HepG2 (cell line): Measurements from ENCODE around the gene TMEM237. TPM values are rescaled to one million over a fixed set of nuclear protein-coding genes. Genes with fewer than 3 reads are reported as not detected.

ENCODE experiments used
- AHDC1 ChIP-seq: sonication (generic); formaldehyde crosslinking; IDR thresholded peaks from 2 replicates; pipeline ENCODE4 v1.5.1; 2020; ENCODE audit warnings: mild to moderate bottlenecking, missing genetic modification reagents, borderline replicate concordance
- CTCF ChIP-seq: sonication (generic); formaldehyde crosslinking; IDR thresholded peaks from 2 replicates; pipeline ENCODE4 v1.5.0; 2020; ENCODE audit warnings: mild to moderate bottlenecking, missing genetic modification reagents, moderate library complexity
- DDIT3 ChIP-seq: sonication (generic); formaldehyde crosslinking; IDR thresholded peaks from 2 replicates; pipeline ENCODE4 v1.4.0; 2020; ENCODE audit warnings: mild to moderate bottlenecking, missing genetic modification reagents
- E2F2 ChIP-seq: sonication (generic); formaldehyde crosslinking; IDR thresholded peaks from 2 replicates; pipeline ENCODE4 v1.4.0; 2020; ENCODE audit warnings: missing genetic modification reagents, borderline replicate concordance
- IRX3 ChIP-seq: sonication (generic); formaldehyde crosslinking; IDR thresholded peaks from 2 replicates; pipeline ENCODE4 v1.8.1; 2023; ENCODE audit warnings: mild to moderate bottlenecking, low read depth, missing genetic modification reagents, borderline replicate concordance
- PBX2 ChIP-seq: IDR thresholded peaks from 2 replicates; pipeline ENCODE4 v1.6.1; 2016; ENCODE audit warnings: control low read depth
- TEAD2 ChIP-seq: sonication (generic); formaldehyde crosslinking; IDR thresholded peaks from 2 replicates; pipeline ENCODE4 v1.9.0; 2021; ENCODE audit warnings: missing genetic modification reagents
- TOE1 ChIP-seq: sonication (generic); formaldehyde crosslinking; IDR thresholded peaks from 2 replicates; pipeline ENCODE4 v1.4.0; 2020; ENCODE audit warnings: mild to moderate bottlenecking, missing genetic modification reagents
- ZIK1 ChIP-seq: sonication (generic); formaldehyde crosslinking; IDR thresholded peaks from 2 replicates; pipeline ENCODE4 v1.5.0; 2020; ENCODE audit warnings: mild to moderate bottlenecking, low read depth, missing genetic modification reagents, borderline replicate concordance
- ZNF263 ChIP-seq: sonication (generic); formaldehyde crosslinking; IDR thresholded peaks from 2 replicates; pipeline ENCODE4 v1.4.0; 2020; ENCODE audit warnings: missing genetic modification reagents
- ZNF3 ChIP-seq: IDR thresholded peaks from 2 replicates; pipeline ENCODE4 v1.7.0; 2017; ENCODE audit warnings: inconsistent platforms
- ZNF432 ChIP-seq: sonication (generic); formaldehyde crosslinking; IDR thresholded peaks from 2 replicates; pipeline ENCODE4 v1.5.0; 2020; ENCODE audit warnings: missing genetic modification reagents, mild to moderate bottlenecking, borderline replicate concordance
- ZNF609 ChIP-seq: sonication (generic); formaldehyde crosslinking; IDR thresholded peaks from 2 replicates; pipeline ENCODE4 v1.4.0; 2020; ENCODE audit warnings: mild to moderate bottlenecking, missing genetic modification reagents, borderline replicate concordance
- polyA plus RNA-seq, 8 experiments: library from polyadenylated mRNA; depleted of rRNA in 3 of 8; stranded (reverse) in 7 of 8; unstranded in 1 of 8; fragments of >200 nt; fragmentation: Illumina TruSeq in 4 of 8; extraction: Trizol in 4 of 8; gene quantifications; 2 replicates each; pipeline versions ENCODE4 v1.2.1 to v1.2.3, GENCODE V29; 2011 to 2016; ENCODE audit warnings: low read depth in 4 of 8, missing spikeins in 1 of 8, mixed read lengths in 1 of 8; ENCODE audit not compliant: insufficient read depth in 1 of 8
- total RNA-seq, 5 experiments: library from RNA; depleted of rRNA; stranded (reverse); fragments of >200 nt; fragmentation: Illumina TruSeq; extraction: Trizol; gene quantifications; 2 replicates each; pipeline ENCODE4 v1.2.3, GENCODE V29; 2016; ENCODE audit warnings: low read depth in 1 of 5

Gene TMEM237
- total and polyA plus RNA-seq, 2 of the 13 experiments (the other 11 are each of a cell fraction or from before 2014, with no cell fraction given): 21.8 to 36.1 TPM

- TF ChIP-seq ZNF609 (CRISPR knock-in tag) (no peak), ZNF263 (CRISPR knock-in tag) (peak; percentile 78), CTCF (peak; percentile 57), E2F2 (CRISPR knock-in tag) (0 out of 2 replicates have a peak, but pooled peaks have one; percentile 12), AHDC1 (CRISPR knock-in tag) (no peak), ZNF3 (CRISPR knock-in tag) (no peak), PBX2 (no peak), DDIT3 (no peak), TEAD2 (no peak), IRX3 (CRISPR knock-in tag) (no peak), ZIK1 (CRISPR knock-in tag) (no peak), ZNF432 (CRISPR knock-in tag) (no peak), TOE1 (CRISPR knock-in tag) (no peak)
Measured at GRCh38 chr2:201643216-201643890, at the start of gene TMEM237 (continued).
